SKM-1 (cell line): ENCODE data around the gene FAM89B.

ENCODE experiments used
- DNase-seq: peaks from one replicate; lab custom pipeline; 2025; ENCODE audit not compliant: unreplicated experiment; lab: John Stamatoyannopoulos, UW

Gene FAM89B

GRCh38 chr11:65573391-65574079 is 1.2 kb downstream of the FAM89B start:
- no peak for DNase-seq

- peak; percentile 97 for DNase-seq
These were observed 1.9 kb downstream of the FAM89B start for GRCh38 chr11:65574109-65574810.

- DNase-seq, result no peak
These were observed 2.7 kb downstream of the FAM89B start for GRCh38 chr11:65574811-65575567.

GRCh38 chr11:65575568-65576231 is 3.4 kb downstream of the FAM89B start, which contains the start of gene EHBP1L1:
TSS of gene EHBP1L1 (plus strand) at chr11:65576053. CDS start at chr11:65576303, 250 bp downstream.
- DNase-seq, result peak; percentile 48

- DNase-seq, result no peak
These were observed 4.0 kb downstream of the FAM89B start for GRCh38 chr11:65576232-65576866.

GRCh38 chr11:65576867-65577755 is 4.8 kb downstream of the FAM89B start:
- DNase-seq, result peak; percentile 29

GRCh38 chr11:65577756-65578109 is 5.4 kb downstream of the FAM89B start:
- DNase-seq, result no peak

- DNase-seq, result no peak
These were observed 5.8 kb downstream of the FAM89B start for GRCh38 chr11:65578134-65578533.

- DNase-seq, result no peak
These were observed 6.3 kb downstream of the FAM89B start for GRCh38 chr11:65578667-65579066.

GRCh38 chr11:65579291-65579690 is 7.0 kb downstream of the FAM89B start:
- no peak for DNase-seq

GRCh38 chr11:65580031-65580692 is 7.8 kb downstream of the FAM89B start:
- no peak for DNase-seq

GRCh38 chr11:65580756-65581155 is 8.4 kb downstream of the FAM89B start:
- no peak for DNase-seq

GRCh38 chr11:65581928-65582327 is 9.6 kb downstream of the FAM89B start:
- DNase-seq, result no peak

- no peak for DNase-seq
These were observed 11.3 kb downstream of the FAM89B start for GRCh38 chr11:65583589-65583988.

GRCh38 chr11:65584106-65584505 is 11.8 kb downstream of the FAM89B start:
- DNase-seq, result no peak

- DNase-seq, result no peak
These were observed 12.4 kb downstream of the FAM89B start for GRCh38 chr11:65584723-65585171.

- no peak for DNase-seq
These were observed 13.3 kb downstream of the FAM89B start for GRCh38 chr11:65585396-65586246.

GRCh38 chr11:65586247-65586630 is 13.9 kb downstream of the FAM89B start:
- no peak for DNase-seq
